RWPE2 (cell line): ENCODE measurements around the gene SLC6A16.

Source experiments
- ATAC-seq: fragments of 200-7000 bp; cut with Tn5 transposase; 3 replicates; pipeline ENCODE4 v1.9.1; 2021; ENCODE audit warnings: low read depth
- DNase-seq: peaks from one replicate; pipeline ENCODE4 v3.0.0-alpha.2; 2020; ENCODE audit warnings: low spot score
- H3K27ac ChIP-seq: fragments of 450-650 bp; 2 replicates; pipeline ENCODE4 v1.5.1; 2017; ENCODE audit warnings: mild to moderate bottlenecking; ENCODE audit not compliant: poor library complexity, severe bottlenecking
- H3K27me3 ChIP-seq: fragments of 250-450 bp; sonication (Bioruptor Pico); 2 replicates; pipeline ENCODE4 v1.5.1; 2021; ENCODE audit warnings: mild to moderate bottlenecking, moderate library complexity; ENCODE audit not compliant: insufficient read depth, poor library complexity, severe bottlenecking
- H3K36me3 ChIP-seq: fragments of 250-450 bp; sonication (Bioruptor Pico); 2 replicates; pipeline ENCODE4 v1.5.1; 2020; ENCODE audit warnings: low read depth, mild to moderate bottlenecking, moderate library complexity
- H3K4me1 ChIP-seq: fragments of 250-450 bp; sonication (Bioruptor Pico); 2 replicates; pipeline ENCODE4 v1.5.1; 2021; ENCODE audit warnings: mild to moderate bottlenecking, moderate library complexity; ENCODE audit not compliant: insufficient read depth, poor library complexity, severe bottlenecking
- H3K4me3 ChIP-seq: fragments of 250-450 bp; sonication (Bioruptor Pico); 2 replicates; pipeline ENCODE4 v1.5.1; 2021; ENCODE audit warnings: mild to moderate bottlenecking, moderate library complexity; ENCODE audit not compliant: severe bottlenecking
- H3K9me3 ChIP-seq: fragments of 250-450 bp; sonication (Bioruptor Pico); 2 replicates; pipeline ENCODE4 v1.5.1; 2021; ENCODE audit warnings: mild to moderate bottlenecking, moderate library complexity; ENCODE audit not compliant: severe bottlenecking
- TF ChIP-seq, protein P1 (sequence below): fragments of 450-650 bp; IDR thresholded peaks from one replicate; pipeline ENCODE4 v1.5.1; 2017; ENCODE audit warnings: mild to moderate bottlenecking, moderate library complexity; ENCODE audit not compliant: poor library complexity, severe bottlenecking

The SLC6A16 gene

GRCh38 chr19:49247676-49248075 lies 77.3 kb downstream of the SLC6A16 start:
- Histone ChIP-seq H3K4me1 (no peaks in the 10 kb centered on the region), H3K27ac (no peak overlapping the region), H3K36me3 (no peaks in the 10 kb centered on the region), H3K27me3 (no peaks in the 10 kb centered on the region), H3K9me3 (no peaks in the 10 kb centered on the region), H3K4me3 (no peak overlapping the region)
- DNase-seq: no peak
- TF ChIP-seq, protein P1, sequence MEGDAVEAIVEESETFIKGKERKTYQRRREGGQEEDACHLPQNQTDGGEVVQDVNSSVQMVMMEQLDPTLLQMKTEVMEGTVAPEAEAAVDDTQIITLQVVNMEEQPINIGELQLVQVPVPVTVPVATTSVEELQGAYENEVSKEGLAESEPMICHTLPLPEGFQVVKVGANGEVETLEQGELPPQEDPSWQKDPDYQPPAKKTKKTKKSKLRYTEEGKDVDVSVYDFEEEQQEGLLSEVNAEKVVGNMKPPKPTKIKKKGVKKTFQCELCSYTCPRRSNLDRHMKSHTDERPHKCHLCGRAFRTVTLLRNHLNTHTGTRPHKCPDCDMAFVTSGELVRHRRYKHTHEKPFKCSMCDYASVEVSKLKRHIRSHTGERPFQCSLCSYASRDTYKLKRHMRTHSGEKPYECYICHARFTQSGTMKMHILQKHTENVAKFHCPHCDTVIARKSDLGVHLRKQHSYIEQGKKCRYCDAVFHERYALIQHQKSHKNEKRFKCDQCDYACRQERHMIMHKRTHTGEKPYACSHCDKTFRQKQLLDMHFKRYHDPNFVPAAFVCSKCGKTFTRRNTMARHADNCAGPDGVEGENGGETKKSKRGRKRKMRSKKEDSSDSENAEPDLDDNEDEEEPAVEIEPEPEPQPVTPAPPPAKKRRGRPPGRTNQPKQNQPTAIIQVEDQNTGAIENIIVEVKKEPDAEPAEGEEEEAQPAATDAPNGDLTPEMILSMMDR: no peak
- ATAC-seq: no peak

- no peak overlapping the region for H3K27ac ChIP-seq
- H3K9me3 ChIP-seq: no peaks in the 10 kb centered on the region
- ATAC-seq (no peak), DNase-seq (no peak)
- H3K27me3 ChIP-seq: no peaks in the 10 kb centered on the region
- no peaks in the 10 kb centered on the region for H3K36me3 ChIP-seq
- no peak overlapping the region for H3K4me3 ChIP-seq
- no peaks in the 10 kb centered on the region for H3K4me1 ChIP-seq
- TF ChIP-seq, protein P1: no peak
Observed at GRCh38 chr19:49244256-49244655, 80.7 kb downstream of the SLC6A16 start.

GRCh38 chr19:49243726-49244125 lies 81.3 kb downstream of the SLC6A16 start:
- Histone ChIP-seq H3K9me3 (no peaks in the 10 kb centered on the region), H3K27ac (no peak overlapping the region), H3K27me3 (no peaks in the 10 kb centered on the region), H3K36me3 (no peaks in the 10 kb centered on the region), H3K4me3 (no peak overlapping the region), H3K4me1 (no peaks in the 10 kb centered on the region)
- ATAC-seq (no peak), DNase-seq (no peak)
- TF ChIP-seq, protein P1: no peak

GRCh38 chr19:49243129-49243528 lies 81.9 kb downstream of the SLC6A16 start:
- DNase-seq (no peak), ATAC-seq (no peak)
- H3K36me3 ChIP-seq: no peaks in the 10 kb centered on the region
- H3K27me3 ChIP-seq: no peaks in the 10 kb centered on the region
- no peak overlapping the region for H3K4me3 ChIP-seq
- H3K27ac ChIP-seq: no peak overlapping the region
- H3K9me3 ChIP-seq: no peaks in the 10 kb centered on the region
- no peaks in the 10 kb centered on the region for H3K4me1 ChIP-seq
- TF ChIP-seq, protein P1: no peak

DNA sequence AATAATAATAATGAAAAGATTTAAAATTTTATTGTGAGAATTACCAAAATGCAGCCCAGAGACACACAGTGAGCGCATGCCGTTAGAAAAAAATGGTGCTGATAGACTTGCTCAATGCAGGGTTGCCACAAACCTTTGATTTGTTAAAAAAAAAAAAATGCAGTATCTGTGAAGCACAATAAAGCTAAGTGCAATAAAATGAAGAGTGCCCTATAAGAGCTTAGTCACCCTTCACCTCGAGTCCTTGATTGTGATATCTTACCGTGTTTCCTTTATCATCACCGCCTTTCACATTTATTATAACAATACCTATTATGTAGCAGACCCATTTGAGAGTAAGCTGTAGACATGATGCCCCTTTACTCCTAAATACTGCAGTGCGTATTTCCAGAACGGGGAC lies 83.2 kb downstream of the SLC6A16 start:
- H3K27me3 ChIP-seq: no peaks in the 10 kb centered on the region
- ATAC-seq (no peak), DNase-seq (no peak)
- H3K27ac ChIP-seq: no peak overlapping the region
- no peaks in the 10 kb centered on the region for H3K4me1 ChIP-seq
- TF ChIP-seq, protein P1: no peak
- no peaks in the 10 kb centered on the region for H3K36me3 ChIP-seq
- no peak overlapping the region for H3K4me3 ChIP-seq
- no peaks in the 10 kb centered on the region for H3K9me3 ChIP-seq
